ENCODE measurements around the gene ETNK2. TPM values are rescaled to one million over a fixed set of nuclear protein-coding genes. Genes with fewer than 3 reads are reported as not detected.

The ETNK2 gene
- total and polyA plus RNA-seq, 2 experiments from 2014 or later: 7.6 to 26.2 TPM

DNA sequence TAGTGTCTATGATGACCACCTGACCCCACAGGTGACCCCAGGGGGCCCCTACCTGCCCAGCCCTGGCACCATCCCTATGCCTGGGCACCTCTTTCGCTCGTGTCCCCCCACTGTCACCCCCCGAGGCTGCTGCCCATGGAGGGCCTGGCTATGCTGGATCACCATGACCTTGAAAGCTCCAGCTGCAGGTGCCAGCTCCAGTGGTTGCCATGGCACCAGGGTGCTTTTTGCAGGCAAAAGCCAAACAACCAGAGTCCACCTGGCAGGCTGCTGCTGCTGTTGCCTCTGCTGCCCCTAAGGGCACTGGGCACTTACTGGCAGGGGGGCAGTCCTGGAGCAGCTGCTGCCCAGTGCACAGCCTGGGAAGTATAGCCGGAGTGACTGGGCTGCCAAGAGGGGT is 21.7 kb downstream of the ETNK2 start (continued):
- TF ChIP-seq ZNF462 (CRISPR knock-in tag; IDR thresholded peaks at IDR 0.05) (no peak), CTCF (conservative IDR thresholded peaks at IDR 0.05; ENCODE audit: low read depth in 2 of 2) (no peak), POLR2AphosphoS5 (IDR thresholded peaks at IDR 0.05; ENCODE audit: low read depth) (no peak), CREB1 (CRISPR knock-in tag; IDR thresholded peaks at IDR 0.05; ENCODE audit: low read depth) (no peak), NANOG (IDR thresholded peaks at IDR 0.05; ENCODE audit: borderline replicate concordance) (no peak), ZNF114 (CRISPR knock-in tag; IDR thresholded peaks at IDR 0.05) (no peak)
